NCI-H2107 (cell line): ENCODE data around the gene NSD2.
"Not testable (repeated sequence)": the region's sequence is repeated elsewhere in the genome, so short reads cannot be mapped to it uniquely, and the experiment has no call there.

Experiments
- DNase-seq: peaks from one replicate; lab custom pipeline; 2025; lab: John Stamatoyannopoulos, UW

Gene NSD2

DNA sequence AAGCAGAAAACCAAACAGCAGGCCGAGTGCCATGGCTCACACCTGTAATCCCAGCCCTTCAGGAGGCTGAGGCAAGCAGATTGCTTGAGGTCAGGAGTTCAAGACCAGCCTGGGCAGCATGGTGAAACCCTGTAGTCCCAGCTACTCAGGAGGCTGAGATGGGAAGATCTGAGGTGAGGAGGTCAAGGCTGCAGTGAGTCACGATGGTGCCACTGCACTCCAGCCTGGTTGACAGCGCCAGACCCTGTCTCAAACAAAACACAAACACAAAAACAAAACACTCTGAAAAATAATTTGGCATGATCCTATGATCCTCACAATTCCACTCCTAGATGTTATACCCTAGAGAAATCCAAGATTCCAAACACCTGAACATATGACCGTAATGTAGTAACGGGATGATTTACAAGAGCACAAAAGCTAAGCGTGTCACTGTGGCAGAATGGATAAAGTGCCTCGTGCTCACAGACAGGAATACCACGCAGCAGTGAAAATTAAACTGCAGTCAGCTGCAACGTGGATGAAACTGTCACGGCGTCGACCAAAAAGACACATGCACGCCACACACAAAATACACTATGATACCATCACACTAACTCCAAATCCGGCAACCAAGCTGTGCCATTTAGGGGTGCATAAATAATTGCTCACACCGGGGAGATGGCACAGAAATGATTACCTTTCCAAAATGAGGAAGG is 135.9 kb downstream of the NSD2 start:
- DNase-seq: no peak

DNA sequence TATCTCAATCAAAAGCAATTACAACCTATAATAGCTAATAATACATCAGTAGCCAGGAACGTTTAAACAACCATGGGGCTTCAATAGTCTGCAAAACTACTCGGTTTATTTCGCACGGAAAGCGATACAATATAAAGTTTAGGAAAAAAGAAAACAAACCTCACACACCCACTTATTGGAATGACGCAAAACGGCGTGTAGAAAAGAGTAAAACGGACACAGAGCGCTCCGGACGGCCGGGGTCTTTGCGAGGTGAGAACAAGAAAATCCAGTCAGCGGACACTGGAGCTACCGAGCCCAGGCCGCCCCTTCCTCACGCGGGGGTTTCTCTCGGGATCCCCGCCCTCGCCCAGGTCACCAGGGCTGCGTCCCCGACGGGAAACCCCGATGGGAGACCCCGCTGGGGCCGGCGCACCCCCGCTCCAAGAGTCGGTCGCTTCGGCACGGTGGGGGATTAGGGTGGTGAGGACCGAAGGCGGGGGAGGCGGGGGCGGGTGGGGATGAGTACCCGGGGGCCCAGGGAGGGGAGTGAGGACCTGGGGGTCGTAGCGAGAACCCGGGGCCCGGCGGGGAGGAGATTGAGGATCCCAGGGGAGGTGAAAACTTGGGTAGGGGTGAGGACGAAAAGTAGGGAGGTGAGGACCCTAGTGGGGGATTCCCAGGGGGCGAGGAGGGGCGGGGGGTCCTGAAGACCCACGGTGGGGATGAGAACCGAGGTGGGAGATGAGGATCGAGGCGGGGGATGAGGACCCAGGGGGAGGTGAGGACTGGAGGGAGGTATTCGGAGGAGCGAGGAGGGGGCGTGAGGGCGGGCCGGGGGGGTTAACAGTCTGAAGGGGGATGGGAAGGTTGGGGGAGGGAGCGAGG is 136.8 kb downstream of the NSD2 start:
- DNase-seq: no peak

DNA sequence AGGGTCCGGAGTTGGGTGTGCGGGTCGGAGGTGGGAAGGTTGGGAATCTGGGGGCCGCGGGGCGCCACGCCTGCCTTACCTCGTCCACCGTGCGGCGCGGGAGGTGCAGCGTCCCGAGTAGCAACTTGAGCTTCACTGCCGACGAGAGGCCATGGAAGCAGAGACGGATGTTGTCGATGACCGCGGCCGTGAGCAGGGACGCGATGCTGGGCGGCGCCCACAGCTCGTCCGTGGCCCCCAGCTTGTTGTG is 137.4 kb downstream of the NSD2 start:
- DNase-seq: no peak

DNA sequence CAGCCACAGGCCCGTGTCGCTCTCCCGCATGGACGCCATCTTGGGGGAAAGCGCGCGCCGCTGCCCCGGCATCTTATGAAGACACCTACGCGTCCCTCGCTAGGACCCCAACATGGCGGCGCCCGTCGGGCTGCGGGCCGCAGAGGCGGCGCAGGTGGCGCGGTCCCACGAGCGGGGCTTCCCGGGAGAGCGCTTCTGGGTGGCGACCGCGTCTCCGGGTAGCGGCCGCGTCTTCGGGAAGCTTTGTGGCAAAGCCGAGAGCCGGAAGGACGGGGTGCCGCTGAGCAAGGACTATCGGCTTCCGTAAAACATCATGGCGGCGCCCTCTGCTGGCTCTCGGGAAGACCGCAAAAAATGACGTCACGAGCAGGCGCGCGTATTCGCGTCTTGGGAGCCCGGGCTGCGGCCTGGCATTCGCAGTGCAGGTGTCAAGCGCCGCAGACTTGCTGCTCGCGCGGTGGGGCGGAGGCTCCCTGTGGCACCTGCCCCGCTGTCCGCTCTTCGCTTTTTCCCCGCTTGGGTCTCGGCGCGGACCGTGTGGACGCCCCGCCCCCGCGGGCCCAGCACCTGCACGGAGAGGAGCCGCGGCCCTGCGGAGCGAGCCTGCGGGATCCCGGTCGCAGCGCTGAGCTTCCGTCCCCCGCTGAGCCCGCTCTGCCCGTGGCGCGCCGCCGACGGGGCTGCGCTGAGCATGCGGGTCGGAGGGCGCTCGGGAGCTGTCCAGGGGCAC is 137.9 kb downstream of the NSD2 start, which contains the start of gene NELFA:
NELFA (minus strand) TSS at position 54 of the 730 bp plus-strand sequence; CDS start at position 39, 15 bp downstream.
- DNase-seq: peak; percentile 84

DNA sequence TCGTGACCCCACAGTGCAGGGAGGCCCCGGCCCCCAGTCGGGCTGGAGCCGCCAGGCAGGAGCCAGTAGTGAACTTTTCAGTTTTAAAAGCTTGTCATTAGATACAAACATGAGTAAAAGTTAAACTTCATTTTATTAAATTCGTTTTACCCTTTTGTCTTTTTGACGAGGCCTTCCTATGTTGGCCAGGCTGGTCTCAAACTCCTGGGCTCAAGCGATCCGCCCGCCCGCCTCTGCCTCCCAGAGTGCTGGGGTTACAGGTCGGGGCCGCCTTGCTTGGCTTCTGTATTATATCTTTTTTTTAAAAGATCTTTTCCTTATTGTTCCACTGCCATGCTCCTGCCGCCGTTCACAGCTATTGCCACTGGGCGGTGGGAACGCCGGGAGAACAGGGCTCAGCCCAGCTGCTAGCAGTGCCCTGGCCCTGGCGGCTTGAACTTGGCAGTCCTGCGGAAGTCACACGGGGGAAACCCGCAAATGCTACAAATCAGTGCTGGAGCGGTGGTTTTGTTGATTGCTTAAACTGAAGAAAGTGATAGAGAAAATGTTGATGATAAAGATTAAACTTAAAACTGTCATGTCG is 138.5 kb downstream of the NSD2 start:
- DNase-seq: no peak

DNA sequence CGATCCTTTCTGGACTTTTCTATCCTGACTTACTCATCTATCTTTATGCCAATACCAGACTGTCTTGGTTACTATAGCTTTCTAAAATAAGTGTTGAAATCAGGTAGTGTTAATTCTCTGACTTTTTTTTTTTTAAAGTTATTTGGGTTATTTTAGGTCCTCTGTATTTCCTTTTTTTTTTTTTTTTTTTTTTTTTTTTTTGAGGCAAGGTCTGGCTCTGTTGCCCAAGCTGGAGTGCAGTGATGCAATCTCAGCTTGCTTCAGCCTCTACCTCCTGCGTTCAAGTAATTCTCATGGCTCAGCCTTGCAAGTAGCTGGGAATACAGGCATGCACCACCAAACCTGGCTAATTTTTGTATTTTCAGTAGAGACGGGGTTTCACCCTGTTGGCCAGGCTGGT is 140.4 kb downstream of the NSD2 start:
- DNase-seq: no peak

DNA sequence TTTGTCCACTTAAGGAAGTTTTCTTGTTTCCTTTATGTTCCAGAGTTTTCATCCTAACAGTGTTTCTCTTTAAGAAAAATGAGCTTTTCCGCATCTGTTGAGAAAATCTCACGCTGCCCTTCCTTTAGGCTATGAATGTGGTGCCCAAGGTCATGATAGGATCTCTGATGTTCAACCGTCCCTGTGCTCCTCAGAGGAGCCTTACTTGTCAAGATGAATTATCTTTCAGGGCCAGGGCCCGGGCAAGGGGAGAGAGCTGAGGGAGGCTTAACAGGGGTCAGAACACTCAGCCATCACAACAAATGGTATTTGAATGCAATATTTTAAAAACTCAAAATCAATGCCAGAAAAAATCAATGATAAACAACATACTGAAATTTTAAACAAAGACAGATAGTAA is 143.8 kb downstream of the NSD2 start:
- DNase-seq: no peak

DNA sequence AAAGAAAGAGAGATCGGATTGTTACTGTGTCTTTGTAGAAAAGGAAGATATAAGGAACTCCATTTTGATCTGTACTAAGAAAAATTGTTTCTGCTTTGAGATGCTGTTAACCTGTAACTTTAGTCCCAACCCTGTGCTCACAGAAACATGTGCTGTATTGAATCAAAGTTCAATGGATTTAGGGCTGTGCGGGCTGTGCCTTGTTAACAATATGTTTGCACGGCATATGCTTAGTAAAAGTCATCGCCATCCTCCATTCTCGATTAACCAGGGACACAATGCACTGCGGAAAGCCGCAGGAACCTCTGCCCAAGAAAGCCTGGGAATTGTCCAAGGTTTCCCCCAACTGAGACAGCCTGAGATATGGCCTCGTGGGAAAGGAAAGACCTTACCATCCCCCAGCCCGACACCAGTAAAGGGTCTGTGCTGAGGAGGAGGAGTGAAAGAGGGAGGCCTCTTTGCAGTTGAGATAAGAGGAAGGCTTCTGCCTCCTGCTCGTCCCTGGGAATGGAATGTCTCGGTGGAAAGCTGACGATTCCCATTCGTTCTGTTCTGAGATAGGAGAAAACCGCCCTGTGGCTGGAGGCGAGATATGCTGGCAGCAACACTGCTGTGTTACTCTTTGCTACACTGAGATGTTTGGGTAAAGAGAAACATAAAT is 150.3 kb downstream of the NSD2 start:
- DNase-seq: not testable (repeated sequence)

DNA sequence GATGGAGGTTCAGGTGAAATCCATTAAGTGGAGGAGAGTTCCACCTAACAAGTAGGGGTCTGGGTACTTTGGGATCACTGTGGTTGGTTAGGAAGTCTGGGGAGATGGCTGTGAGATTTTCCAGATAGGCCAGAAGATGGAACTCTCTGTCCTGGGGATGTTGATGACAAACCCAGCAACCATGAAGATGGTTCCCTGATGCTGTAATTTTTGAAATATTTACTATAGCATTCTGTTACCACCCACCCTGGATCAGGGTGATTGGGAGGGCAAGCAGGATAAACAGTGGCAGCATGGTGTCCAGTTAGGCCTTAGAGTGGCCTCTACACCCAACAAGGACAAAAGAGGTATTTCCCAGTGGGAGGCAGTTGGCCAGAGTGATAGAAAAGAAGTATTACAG is 153.5 kb downstream of the NSD2 start:
- DNase-seq: no peak

DNA sequence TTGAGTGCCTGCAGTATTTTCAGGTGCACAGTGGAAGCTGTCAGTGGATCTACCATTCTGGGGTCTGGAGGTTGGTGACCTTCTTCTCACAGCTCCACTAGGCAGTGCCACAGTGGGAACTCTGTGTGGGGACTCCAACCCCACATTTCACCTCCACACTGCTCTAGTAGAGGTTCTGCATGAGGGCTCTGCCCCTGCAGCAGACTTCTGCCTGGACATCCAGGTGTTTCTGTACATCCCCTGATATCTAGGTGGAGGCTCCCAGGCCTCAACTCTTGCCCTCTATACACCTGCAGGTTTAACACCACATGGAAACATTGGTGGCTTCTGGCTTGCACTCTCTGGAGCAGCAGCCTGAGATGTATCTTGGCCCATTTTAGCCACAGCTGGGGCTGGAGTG is 154.6 kb downstream of the NSD2 start:
- no peak for DNase-seq

DNA sequence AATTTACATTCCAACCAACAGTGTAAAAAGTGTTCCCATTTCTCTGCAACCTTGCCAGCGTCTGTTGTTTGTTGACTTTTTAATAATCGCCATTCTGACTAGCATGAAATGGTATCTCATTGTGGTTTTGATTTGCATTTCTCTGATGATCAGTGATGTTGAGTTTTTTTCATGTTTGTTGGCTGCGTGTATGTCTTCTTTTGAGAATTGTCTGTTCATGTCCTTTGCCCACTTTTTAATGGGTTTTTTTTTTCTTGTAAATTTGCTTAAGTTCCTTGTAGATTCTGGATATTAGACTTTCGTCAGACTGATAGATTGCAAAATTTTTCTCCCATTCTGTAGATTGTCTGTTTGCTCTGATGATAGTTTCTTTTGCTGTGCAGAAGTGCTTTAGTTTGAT is 155.9 kb downstream of the NSD2 start:
- DNase-seq: not testable (repeated sequence)

DNA sequence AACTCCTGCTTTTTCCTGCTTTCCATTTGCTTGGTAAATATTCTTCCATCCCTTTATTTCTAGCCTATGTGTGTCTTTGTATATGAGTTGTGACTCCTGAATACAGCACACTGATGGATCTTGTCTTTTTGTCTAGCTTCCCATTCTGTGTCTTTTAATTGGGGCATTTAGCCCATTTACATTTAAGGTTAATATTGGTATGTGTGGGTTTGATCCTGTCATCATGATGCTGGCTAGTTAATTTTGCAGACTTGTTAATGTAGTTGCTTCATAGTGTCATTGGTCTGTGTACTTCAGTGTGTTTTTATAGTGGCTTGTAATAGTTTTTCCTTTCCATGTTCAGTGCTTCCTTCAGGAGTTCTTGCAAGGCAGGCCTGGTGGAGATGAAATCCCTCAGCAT is 160.0 kb downstream of the NSD2 start:
- DNase-seq: not testable (repeated sequence)
